Transverse colon (tissue), 3 donors: ENCODE data around the gene RPL29.

Experiments
- EP300 ChIP-seq: sonication (generic); formaldehyde crosslinking; IDR thresholded peaks from one replicate; pipeline ENCODE4 v1.6.1; 2017; ENCODE audit warnings: antibody characterized with exemption, low read depth
- TF ChIP-seq, protein P1 (sequence below), 5 experiments: fragments of 200-600 bp in 3 of 5; fragments of 450-650 bp in 2 of 5; sonication (generic) in 3 of 5; IDR thresholded peaks; 1 replicate in 2 of 5; 2 replicates in 3 of 5; pipeline ENCODE4 v1.5.1; 2016 to 2017; ENCODE audit warnings: antibody characterized with exemption in 5 of 5, inconsistent platforms in 3 of 5, mild to moderate bottlenecking in 2 of 5, moderate library complexity in 1 of 5

DNA sequence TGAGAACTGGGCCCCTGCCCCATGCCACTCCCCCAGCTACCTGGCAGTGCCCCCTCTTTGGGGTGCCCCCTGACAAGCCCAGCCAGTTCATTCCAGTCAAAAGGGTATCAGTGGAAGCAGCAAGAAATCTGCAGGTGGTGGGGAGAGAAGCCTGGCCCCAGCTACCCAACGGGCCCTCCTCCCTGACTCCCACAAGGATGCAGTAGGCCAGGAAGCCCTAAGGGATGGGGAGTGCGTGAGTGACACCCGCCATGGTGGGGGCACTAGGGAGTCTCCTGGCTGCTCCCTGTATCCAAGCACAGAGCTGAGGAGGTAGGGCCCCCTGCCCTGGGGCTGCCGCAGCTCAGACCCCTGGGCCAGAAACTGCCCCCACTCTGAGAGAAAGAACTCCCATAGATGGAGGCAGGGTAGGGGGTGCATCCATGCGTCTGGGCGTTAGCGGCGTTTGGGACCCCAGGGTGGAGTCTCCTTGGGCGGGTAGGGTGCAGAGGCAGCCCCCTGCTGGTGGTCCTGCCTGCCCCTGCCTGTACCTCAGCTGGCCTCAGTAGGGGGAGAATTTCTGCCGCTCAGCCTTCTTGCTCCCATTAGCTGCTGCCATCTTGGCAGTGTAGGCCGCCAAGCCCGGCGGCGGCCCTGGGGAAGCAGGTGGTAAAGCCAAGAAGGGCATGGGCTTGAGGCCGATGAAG is 38.0 kb downstream of the RPL29 start:
- no peak for TF ChIP-seq EP300
- TF ChIP-seq, protein P1, sequence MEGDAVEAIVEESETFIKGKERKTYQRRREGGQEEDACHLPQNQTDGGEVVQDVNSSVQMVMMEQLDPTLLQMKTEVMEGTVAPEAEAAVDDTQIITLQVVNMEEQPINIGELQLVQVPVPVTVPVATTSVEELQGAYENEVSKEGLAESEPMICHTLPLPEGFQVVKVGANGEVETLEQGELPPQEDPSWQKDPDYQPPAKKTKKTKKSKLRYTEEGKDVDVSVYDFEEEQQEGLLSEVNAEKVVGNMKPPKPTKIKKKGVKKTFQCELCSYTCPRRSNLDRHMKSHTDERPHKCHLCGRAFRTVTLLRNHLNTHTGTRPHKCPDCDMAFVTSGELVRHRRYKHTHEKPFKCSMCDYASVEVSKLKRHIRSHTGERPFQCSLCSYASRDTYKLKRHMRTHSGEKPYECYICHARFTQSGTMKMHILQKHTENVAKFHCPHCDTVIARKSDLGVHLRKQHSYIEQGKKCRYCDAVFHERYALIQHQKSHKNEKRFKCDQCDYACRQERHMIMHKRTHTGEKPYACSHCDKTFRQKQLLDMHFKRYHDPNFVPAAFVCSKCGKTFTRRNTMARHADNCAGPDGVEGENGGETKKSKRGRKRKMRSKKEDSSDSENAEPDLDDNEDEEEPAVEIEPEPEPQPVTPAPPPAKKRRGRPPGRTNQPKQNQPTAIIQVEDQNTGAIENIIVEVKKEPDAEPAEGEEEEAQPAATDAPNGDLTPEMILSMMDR (IDR thresholded peaks at IDR 0.05) = no peak
